HepG2 (cell line): ENCODE measurements around the gene PTCD2. TPM values are rescaled to one million over a fixed set of nuclear protein-coding genes. Genes with fewer than 3 reads are reported as not detected.

Source experiments
- ATF2 ChIP-seq: sonication (generic); formaldehyde crosslinking; IDR thresholded peaks from 2 replicates; pipeline ENCODE4 v1.4.0; 2020; ENCODE audit warnings: missing genetic modification reagents
- ATF6 ChIP-seq: sonication (generic); formaldehyde crosslinking; conservative IDR thresholded peaks from 2 replicates; pipeline ENCODE4 v1.4.0; 2020; ENCODE audit warnings: missing genetic modification reagents
- FOXA3 ChIP-seq: IDR thresholded peaks from 2 replicates; pipeline ENCODE4 v1.6.1; 2016; ENCODE audit warnings: missing genetic modification reagents, missing compliant biosample characterization
- FOXJ3 ChIP-seq: sonication (generic); formaldehyde crosslinking; IDR thresholded peaks from 2 replicates; pipeline ENCODE4 v1.4.0; 2020; ENCODE audit warnings: missing genetic modification reagents, mild to moderate bottlenecking, borderline replicate concordance
- GATAD2A ChIP-seq: IDR thresholded peaks from 2 replicates; pipeline ENCODE4 v1.6.1; 2016
- GFI1 ChIP-seq: sonication (generic); formaldehyde crosslinking; IDR thresholded peaks from 2 replicates; pipeline ENCODE4 v1.5.0; 2020; ENCODE audit warnings: missing genetic modification reagents, mild to moderate bottlenecking, borderline replicate concordance
- HNF4A ChIP-seq: sonication (generic); formaldehyde crosslinking; IDR thresholded peaks from 2 replicates; pipeline ENCODE4 v1.4.0; 2020; ENCODE audit warnings: missing genetic modification reagents
- NFE2L1 ChIP-seq: sonication (generic); formaldehyde crosslinking; IDR thresholded peaks from 2 replicates; pipeline ENCODE4 v1.4.0; 2020; ENCODE audit warnings: missing genetic modification reagents, mild to moderate bottlenecking, borderline replicate concordance
- SOX13 ChIP-seq, 3 experiments: fragments of 450-650 bp in 1 of 3; sonication (generic) in 1 of 3; formaldehyde crosslinking in 1 of 3; IDR thresholded peaks in 2 of 3; conservative IDR thresholded peaks in 1 of 3; 2 replicates each; pipeline versions ENCODE4 v1.5.0 to v1.6.1; 2016 to 2020; ENCODE audit warnings: antibody characterized with exemption in 1 of 3, mild to moderate bottlenecking in 1 of 3, missing compliant biosample characterization in 1 of 3, missing genetic modification reagents in 1 of 3, moderate library complexity in 1 of 3
- SSRP1 ChIP-seq: IDR thresholded peaks from 2 replicates; pipeline ENCODE4 v1.6.1; 2016; ENCODE audit warnings: control low read depth
- USF2 ChIP-seq, 2 experiments: sonication (generic) in 1 of 2; formaldehyde crosslinking in 1 of 2; IDR thresholded peaks; 2 replicates each; pipeline versions ENCODE4 v1.5.1 to v1.6.1; 2011 to 2020; ENCODE audit warnings: borderline replicate concordance in 1 of 2, low read depth in 1 of 2, low read length in 1 of 2, mild to moderate bottlenecking in 1 of 2, missing genetic modification reagents in 1 of 2, moderate library complexity in 1 of 2
- ZKSCAN1 ChIP-seq: fragments of 150-350 bp; IDR thresholded peaks from 2 replicates; pipeline ENCODE4 v1.6.1; 2014; ENCODE audit warnings: low read length
- ZMYM4 ChIP-seq: sonication (generic); formaldehyde crosslinking; IDR thresholded peaks from 2 replicates; pipeline ENCODE4 v1.8.1; 2023; ENCODE audit warnings: mild to moderate bottlenecking, missing genetic modification reagents
- ZNF124 ChIP-seq: sonication (generic); formaldehyde crosslinking; IDR thresholded peaks from 2 replicates; pipeline ENCODE4 v1.4.0; 2020; ENCODE audit warnings: missing genetic modification reagents
- polyA plus RNA-seq, 8 experiments: library from polyadenylated mRNA; depleted of rRNA in 3 of 8; stranded (reverse) in 7 of 8; unstranded in 1 of 8; fragments of >200 nt; fragmentation: Illumina TruSeq in 4 of 8; extraction: Trizol in 4 of 8; gene quantifications; 2 replicates each; pipeline versions ENCODE4 v1.2.1 to v1.2.3, GENCODE V29; 2011 to 2016; ENCODE audit warnings: low read depth in 4 of 8, missing spikeins in 1 of 8, mixed read lengths in 1 of 8; ENCODE audit not compliant: insufficient read depth in 1 of 8
- total RNA-seq, 5 experiments: library from RNA; depleted of rRNA; stranded (reverse); fragments of >200 nt; fragmentation: Illumina TruSeq; extraction: Trizol; gene quantifications; 2 replicates each; pipeline ENCODE4 v1.2.3, GENCODE V29; 2016; ENCODE audit warnings: low read depth in 1 of 5
- TF ChIP-seq, protein P1 (sequence below): sonication (generic); formaldehyde crosslinking; conservative IDR thresholded peaks from 2 replicates; pipeline ENCODE4 v1.4.0; 2020; ENCODE audit warnings: mild to moderate bottlenecking, missing genetic modification reagents, moderate library complexity

Gene PTCD2
- total and polyA plus RNA-seq, 2 of the 13 experiments (the other 11 are each of a cell fraction or from before 2014, with no cell fraction given): 5.3 to 6.4 TPM

DNA sequence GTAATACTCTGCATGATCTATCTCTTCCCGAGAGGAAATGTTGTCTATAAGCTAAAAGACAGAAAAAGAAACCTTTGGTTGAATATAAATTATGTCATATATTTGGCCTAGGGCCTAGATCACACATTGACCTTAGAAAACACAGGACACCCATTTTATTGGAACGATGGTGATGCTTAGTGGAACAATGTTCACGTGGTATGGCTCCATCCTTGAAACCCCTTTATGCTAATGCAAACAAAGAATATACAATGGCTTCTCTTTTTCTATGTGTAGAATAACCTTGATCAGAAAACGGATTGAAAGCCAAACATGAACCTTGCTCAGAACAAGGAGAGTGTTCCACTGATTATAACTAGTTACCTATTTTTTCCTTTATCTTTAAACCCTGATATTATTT is 24.6 kb upstream of the PTCD2 start (continued):
- 0 out of 2 replicates have a peak, but pooled peaks have one; percentile 21 for TF ChIP-seq SSRP1 (CRISPR knock-in tag)
- peak; percentile 42; the same call in 1 of the 2 replicates for TF ChIP-seq ZNF124 (CRISPR knock-in tag)
- peak; percentile 83 for TF ChIP-seq FOXA3 (CRISPR knock-in tag)
- TF ChIP-seq USF2 (IDR thresholded peaks at IDR 0.05; ENCODE audit: low read depth, low read length): peak; percentile 39; the same call in 1 of the 2 replicates
- TF ChIP-seq USF2 (CRISPR knock-in tag; IDR thresholded peaks at IDR 0.05; ENCODE audit: borderline replicate concordance): peak; percentile 74; the same call in 1 of the 2 replicates
- peak; percentile 77 for TF ChIP-seq HNF4A
- no peak for TF ChIP-seq ZKSCAN1
- no peak for TF ChIP-seq NFE2L1
- peak; percentile 62; the same call in 1 of the 2 replicates for TF ChIP-seq FOXJ3
- peak; percentile 70 for TF ChIP-seq ZMYM4 (CRISPR knock-in tag)
- no peak for TF ChIP-seq ATF6 (CRISPR knock-in tag)
- TF ChIP-seq GATAD2A (CRISPR knock-in tag): peak; percentile 89
- peak; percentile 68; the same call in 1 of the 2 replicates for TF ChIP-seq GFI1 (CRISPR knock-in tag)
- TF ChIP-seq SOX13 (IDR thresholded peaks at IDR 0.05): peak; percentile 81
- TF ChIP-seq SOX13 (CRISPR knock-in tag; conservative IDR thresholded peaks at IDR 0.05 in 1 of 2, IDR thresholded peaks at IDR 0.05 in 1 of 2): peak in 1 of 2 experiments; percentile 98; a peak in 2 of 4 replicates
- TF ChIP-seq, protein P1, sequence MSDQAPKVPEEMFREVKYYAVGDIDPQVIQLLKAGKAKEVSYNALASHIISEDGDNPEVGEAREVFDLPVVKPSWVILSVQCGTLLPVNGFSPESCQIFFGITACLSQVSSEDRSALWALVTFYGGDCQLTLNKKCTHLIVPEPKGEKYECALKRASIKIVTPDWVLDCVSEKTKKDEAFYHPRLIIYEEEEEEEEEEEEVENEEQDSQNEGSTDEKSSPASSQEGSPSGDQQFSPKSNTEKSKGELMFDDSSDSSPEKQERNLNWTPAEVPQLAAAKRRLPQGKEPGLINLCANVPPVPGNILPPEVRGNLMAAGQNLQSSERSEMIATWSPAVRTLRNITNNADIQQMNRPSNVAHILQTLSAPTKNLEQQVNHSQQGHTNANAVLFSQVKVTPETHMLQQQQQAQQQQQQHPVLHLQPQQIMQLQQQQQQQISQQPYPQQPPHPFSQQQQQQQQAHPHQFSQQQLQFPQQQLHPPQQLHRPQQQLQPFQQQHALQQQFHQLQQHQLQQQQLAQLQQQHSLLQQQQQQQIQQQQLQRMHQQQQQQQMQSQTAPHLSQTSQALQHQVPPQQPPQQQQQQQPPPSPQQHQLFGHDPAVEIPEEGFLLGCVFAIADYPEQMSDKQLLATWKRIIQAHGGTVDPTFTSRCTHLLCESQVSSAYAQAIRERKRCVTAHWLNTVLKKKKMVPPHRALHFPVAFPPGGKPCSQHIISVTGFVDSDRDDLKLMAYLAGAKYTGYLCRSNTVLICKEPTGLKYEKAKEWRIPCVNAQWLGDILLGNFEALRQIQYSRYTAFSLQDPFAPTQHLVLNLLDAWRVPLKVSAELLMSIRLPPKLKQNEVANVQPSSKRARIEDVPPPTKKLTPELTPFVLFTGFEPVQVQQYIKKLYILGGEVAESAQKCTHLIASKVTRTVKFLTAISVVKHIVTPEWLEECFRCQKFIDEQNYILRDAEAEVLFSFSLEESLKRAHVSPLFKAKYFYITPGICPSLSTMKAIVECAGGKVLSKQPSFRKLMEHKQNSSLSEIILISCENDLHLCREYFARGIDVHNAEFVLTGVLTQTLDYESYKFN: peak; percentile 90
- TF ChIP-seq ATF2 (CRISPR knock-in tag): peak; percentile 83
